NK-92 treated with Interleukin-12 subunit alpha and Interleukin-12 subunit beta, amount 100 ng/mL, for 24 hours (cell line): ENCODE results near the gene FBXW4.

Source experiments
- DNase-seq: peaks from one replicate; lab custom pipeline; 2025; lab: John Stamatoyannopoulos, UW

Gene FBXW4

GRCh38 chr10:101580486-101581399 lies 114.2 kb downstream of the FBXW4 start:
- DNase-seq, result no peak

- no peak for DNase-seq
Observed at GRCh38 chr10:101579516-101579870, 115.5 kb downstream of the FBXW4 start.

- DNase-seq, result no peak
Observed at GRCh38 chr10:101578803-101579515, 116.0 kb downstream of the FBXW4 start.

- no peak for DNase-seq
Observed at GRCh38 chr10:101578192-101578591, 116.8 kb downstream of the FBXW4 start.

- no peak for DNase-seq
Observed at GRCh38 chr10:101577121-101577871, 117.7 kb downstream of the FBXW4 start.

- no peak for DNase-seq
Observed at GRCh38 chr10:101576211-101576863, 118.6 kb downstream of the FBXW4 start.

GRCh38 chr10:101575580-101576210 lies 119.3 kb downstream of the FBXW4 start:
- no peak for DNase-seq

- DNase-seq, result no peak
Observed at GRCh38 chr10:101575091-101575490, 119.9 kb downstream of the FBXW4 start.

- no peak for DNase-seq
Observed at GRCh38 chr10:101573885-101574753, 120.9 kb downstream of the FBXW4 start.

GRCh38 chr10:101572785-101573184 lies 122.2 kb downstream of the FBXW4 start:
- no peak for DNase-seq

GRCh38 chr10:101572126-101572525 lies 122.8 kb downstream of the FBXW4 start:
- DNase-seq, result no peak

- DNase-seq, result no peak
Observed at GRCh38 chr10:101571271-101571925, 123.6 kb downstream of the FBXW4 start.

- no peak for DNase-seq
Observed at GRCh38 chr10:101570428-101571270, 124.3 kb downstream of the FBXW4 start.

- DNase-seq, result peak; percentile 44
Observed at GRCh38 chr10:101569622-101570427, 125.1 kb downstream of the FBXW4 start.

GRCh38 chr10:101569323-101569621 lies 125.7 kb downstream of the FBXW4 start:
- no peak for DNase-seq

GRCh38 chr10:101568054-101568745 lies 126.8 kb downstream of the FBXW4 start:
- no peak for DNase-seq

GRCh38 chr10:101567165-101568006 lies 127.6 kb downstream of the FBXW4 start:
- no peak for DNase-seq
